C4-2B (cell line): ENCODE data around the gene CDC27.

Experiments used
- ZFX ChIP-seq: fragments of 450-650 bp; IDR thresholded peaks from 2 replicates; pipeline ENCODE4 v1.6.1; 2017
- TF ChIP-seq, protein P1 (sequence below): fragments of 450-650 bp; conservative IDR thresholded peaks from 2 replicates; pipeline ENCODE4 v1.5.1; 2017; ENCODE audit warnings: mild to moderate bottlenecking

DNA sequence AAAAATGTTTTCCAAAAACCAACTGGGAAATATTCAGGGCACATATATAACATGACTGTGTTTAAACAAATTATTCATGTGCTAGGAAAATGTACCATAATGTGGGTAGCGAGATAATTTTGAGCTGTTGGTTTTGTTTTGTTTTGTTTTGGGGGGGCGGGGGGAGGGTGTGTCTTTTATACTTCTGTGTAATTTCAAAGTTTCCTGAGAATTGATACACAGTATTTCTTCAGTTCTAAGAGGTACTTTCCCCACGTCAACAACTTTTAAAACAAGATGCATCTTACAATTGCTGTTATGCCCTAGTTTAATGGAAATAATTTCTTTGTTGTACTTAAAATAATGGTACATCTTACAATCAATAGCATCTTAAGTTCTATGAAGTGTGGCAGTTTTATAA, 110.3 kb downstream of the CDC27 start:
- TF ChIP-seq, protein P1, sequence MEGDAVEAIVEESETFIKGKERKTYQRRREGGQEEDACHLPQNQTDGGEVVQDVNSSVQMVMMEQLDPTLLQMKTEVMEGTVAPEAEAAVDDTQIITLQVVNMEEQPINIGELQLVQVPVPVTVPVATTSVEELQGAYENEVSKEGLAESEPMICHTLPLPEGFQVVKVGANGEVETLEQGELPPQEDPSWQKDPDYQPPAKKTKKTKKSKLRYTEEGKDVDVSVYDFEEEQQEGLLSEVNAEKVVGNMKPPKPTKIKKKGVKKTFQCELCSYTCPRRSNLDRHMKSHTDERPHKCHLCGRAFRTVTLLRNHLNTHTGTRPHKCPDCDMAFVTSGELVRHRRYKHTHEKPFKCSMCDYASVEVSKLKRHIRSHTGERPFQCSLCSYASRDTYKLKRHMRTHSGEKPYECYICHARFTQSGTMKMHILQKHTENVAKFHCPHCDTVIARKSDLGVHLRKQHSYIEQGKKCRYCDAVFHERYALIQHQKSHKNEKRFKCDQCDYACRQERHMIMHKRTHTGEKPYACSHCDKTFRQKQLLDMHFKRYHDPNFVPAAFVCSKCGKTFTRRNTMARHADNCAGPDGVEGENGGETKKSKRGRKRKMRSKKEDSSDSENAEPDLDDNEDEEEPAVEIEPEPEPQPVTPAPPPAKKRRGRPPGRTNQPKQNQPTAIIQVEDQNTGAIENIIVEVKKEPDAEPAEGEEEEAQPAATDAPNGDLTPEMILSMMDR = no peak
- TF ChIP-seq ZFX = no peak
